ENCODE results near the gene BSCL2.

DNA sequence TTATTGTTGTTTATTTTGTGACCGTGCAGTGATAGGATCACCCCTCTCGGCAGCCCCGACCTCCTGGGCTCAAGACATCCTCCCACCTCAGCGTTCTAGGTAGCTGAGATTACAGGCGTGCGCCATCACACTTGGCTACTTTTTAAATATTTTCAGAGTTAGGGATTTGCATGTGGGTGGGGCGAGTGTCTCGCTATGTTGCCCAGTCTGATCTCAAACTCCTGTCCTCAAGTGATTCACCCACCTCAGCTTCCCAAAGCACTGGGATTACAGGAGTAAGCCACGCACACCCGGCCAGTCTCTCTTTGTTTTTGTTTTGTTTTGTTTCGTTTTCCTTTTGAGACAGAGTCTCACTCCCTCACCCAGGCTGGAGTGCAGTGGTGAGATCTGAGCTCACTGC is 52.9 kb downstream of the BSCL2 start:
- TF ChIP-seq, protein P1, sequence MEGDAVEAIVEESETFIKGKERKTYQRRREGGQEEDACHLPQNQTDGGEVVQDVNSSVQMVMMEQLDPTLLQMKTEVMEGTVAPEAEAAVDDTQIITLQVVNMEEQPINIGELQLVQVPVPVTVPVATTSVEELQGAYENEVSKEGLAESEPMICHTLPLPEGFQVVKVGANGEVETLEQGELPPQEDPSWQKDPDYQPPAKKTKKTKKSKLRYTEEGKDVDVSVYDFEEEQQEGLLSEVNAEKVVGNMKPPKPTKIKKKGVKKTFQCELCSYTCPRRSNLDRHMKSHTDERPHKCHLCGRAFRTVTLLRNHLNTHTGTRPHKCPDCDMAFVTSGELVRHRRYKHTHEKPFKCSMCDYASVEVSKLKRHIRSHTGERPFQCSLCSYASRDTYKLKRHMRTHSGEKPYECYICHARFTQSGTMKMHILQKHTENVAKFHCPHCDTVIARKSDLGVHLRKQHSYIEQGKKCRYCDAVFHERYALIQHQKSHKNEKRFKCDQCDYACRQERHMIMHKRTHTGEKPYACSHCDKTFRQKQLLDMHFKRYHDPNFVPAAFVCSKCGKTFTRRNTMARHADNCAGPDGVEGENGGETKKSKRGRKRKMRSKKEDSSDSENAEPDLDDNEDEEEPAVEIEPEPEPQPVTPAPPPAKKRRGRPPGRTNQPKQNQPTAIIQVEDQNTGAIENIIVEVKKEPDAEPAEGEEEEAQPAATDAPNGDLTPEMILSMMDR (IDR thresholded peaks at IDR 0.05): no peak
- TF ChIP-seq POLR2A (IDR thresholded peaks at IDR 0.05) (no peak), POLR2AphosphoS5 (IDR thresholded peaks at IDR 0.05) (no peak)

Measured in breast epithelium (tissue), 3 donors.